Ishikawa (cell line): ENCODE data around the gene PPP4R3B.

Experiments
- CEBPB ChIP-seq: IDR thresholded peaks from 2 replicates; pipeline ENCODE4 v1.6.1; 2012
- CREB1 ChIP-seq: IDR thresholded peaks from 2 replicates; pipeline ENCODE4 v1.6.1; 2012; ENCODE audit warnings: low read depth
- EGR1 ChIP-seq: IDR thresholded peaks from 2 replicates; pipeline ENCODE4 v1.6.1; 2012
- EP300 ChIP-seq: IDR thresholded peaks from 2 replicates; pipeline ENCODE4 v1.6.1; 2012; ENCODE audit warnings: borderline replicate concordance
- FOXM1 ChIP-seq: IDR thresholded peaks from 2 replicates; pipeline ENCODE4 v1.6.1; 2012; ENCODE audit warnings: low read depth, borderline replicate concordance
- NFIC ChIP-seq: IDR thresholded peaks from 2 replicates; pipeline ENCODE4 v1.6.1; 2012
- RAD21 ChIP-seq: IDR thresholded peaks from 2 replicates; pipeline ENCODE4 v1.6.1; 2012; ENCODE audit warnings: low read depth
- TAF1 ChIP-seq: IDR thresholded peaks from 2 replicates; pipeline ENCODE4 v1.6.1; 2012; ENCODE audit warnings: low read depth, mild to moderate bottlenecking
- TCF12 ChIP-seq: IDR thresholded peaks from 2 replicates; pipeline ENCODE4 v1.6.1; 2012; ENCODE audit warnings: low read depth
- TEAD4 ChIP-seq: IDR thresholded peaks from 2 replicates; pipeline ENCODE4 v1.6.1; 2012
- YY1 ChIP-seq: IDR thresholded peaks from 2 replicates; pipeline ENCODE4 v1.6.1; 2012; ENCODE audit warnings: low read depth
- ZBTB7A ChIP-seq: IDR thresholded peaks from 2 replicates; pipeline ENCODE4 v1.6.1; 2012; ENCODE audit warnings: low read depth
- TF ChIP-seq, protein P1 (sequence below): IDR thresholded peaks from 2 replicates; pipeline ENCODE4 v1.6.1; 2012
- TF ChIP-seq, protein P2 (sequence below): IDR thresholded peaks from 2 replicates; pipeline ENCODE4 v1.6.1; 2012
- TF ChIP-seq, protein P3 (sequence below): IDR thresholded peaks from 2 replicates; pipeline ENCODE4 v1.6.1; 2012; ENCODE audit warnings: low read depth, mild to moderate bottlenecking

Gene PPP4R3B

DNA sequence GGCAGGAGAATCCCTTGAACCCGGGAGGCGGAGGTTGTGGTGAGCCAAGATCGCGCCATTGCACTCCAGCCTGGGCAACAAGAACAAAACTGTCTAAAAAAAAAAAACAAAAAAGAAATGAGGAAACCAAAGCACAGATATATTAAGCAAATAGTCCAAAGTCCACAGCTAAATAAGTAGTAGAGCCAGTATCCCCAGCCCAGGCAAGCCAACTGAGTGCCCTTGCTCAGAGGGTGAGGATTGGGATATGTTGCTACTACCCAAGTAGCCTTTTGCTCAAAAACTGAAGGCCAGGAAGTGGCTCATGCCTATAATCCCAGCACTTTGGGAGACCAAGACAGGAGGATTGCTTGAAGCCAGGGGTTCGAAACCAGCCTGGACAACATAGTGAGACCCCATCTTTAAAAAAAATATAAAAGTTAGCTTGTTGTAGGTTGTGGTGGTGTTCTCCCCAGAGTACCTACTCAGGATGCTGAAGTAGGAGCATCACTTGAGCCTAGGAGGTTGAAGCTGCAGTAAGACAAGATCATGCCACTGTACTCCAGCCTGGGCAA is 92.5 kb downstream of the PPP4R3B start:
- no peak for TF ChIP-seq ZBTB7A
- TF ChIP-seq RAD21, result no peak

DNA sequence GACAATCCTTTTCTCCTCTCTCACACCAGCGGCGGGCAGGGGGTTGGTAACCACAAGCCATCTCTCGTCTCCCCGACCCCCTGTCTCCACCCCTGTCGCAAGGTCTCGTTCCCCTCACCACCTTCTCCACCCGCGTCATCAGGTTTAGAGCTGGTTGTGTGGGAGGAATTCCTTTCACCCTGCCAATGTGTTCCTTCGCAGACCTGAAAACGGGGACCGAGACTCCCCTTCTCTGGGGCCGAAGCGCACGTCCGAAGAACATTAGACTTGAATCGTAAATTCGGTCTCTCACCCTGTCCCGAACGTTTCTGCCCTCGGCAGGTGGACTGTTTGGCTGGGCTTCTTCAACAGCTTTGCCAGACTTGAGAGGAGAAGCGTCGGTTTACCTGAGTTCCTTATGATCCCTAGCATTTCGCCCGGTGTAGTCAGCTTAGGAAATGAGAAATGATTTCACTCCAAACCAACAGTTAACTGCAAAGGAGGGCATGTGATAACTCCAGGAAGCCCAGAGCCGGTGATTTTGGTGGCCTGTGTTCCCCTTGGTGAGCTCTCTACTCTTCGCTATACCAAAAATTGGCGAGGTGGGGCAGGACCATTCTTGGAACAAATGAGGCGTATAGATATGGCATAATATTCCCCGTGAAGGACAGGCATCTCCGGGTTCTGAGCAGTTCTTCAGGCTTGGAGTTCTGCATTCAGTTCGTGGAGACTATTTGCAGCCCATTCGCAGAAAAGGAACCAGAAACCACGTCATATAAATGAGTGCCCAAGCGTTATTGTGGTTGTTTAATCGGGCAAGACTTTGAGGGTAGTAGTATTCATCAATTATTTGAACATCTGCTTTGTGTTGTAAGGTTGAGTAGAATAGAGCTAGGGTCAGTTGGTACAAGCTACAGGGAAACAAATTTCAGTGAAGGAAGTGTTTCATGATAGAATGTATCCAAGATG is 97.2 kb downstream of the PPP4R3B start:
- no peak for TF ChIP-seq NFIC
- TF ChIP-seq ZBTB7A, result 0 out of 2 replicates have a peak, but pooled peaks have one; percentile 65
- TF ChIP-seq, protein P1, sequence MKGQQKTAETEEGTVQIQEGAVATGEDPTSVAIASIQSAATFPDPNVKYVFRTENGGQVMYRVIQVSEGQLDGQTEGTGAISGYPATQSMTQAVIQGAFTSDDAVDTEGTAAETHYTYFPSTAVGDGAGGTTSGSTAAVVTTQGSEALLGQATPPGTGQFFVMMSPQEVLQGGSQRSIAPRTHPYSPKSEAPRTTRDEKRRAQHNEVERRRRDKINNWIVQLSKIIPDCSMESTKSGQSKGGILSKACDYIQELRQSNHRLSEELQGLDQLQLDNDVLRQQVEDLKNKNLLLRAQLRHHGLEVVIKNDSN, result 0 out of 2 replicates have a peak, but pooled peaks have one; percentile 7

DNA sequence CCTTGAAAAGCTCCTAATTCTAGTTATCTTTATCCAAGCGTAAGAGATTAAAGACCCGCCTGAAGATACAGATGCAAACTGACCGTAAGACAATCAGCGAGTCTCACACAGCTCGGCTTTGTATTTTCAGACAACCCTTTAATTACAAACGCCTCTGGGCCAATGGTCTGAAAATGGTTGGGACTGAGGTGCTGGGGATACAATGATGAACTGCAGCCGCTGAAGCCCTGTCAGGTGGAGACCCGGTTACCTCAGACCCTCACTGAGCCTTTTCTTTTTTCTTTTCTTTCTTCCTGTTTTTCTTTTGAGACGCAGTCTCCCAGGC is 98.6 kb downstream of the PPP4R3B start:
- TF ChIP-seq TAF1 (no peak), RAD21 (no peak), CREB1 (no peak), CEBPB (no peak), TEAD4 (no peak), NFIC (no peak), EP300 (no peak), EGR1 (no peak), ZBTB7A (no peak), FOXM1 (no peak), YY1 (no peak), TCF12 (no peak)
- TF ChIP-seq, protein P2, sequence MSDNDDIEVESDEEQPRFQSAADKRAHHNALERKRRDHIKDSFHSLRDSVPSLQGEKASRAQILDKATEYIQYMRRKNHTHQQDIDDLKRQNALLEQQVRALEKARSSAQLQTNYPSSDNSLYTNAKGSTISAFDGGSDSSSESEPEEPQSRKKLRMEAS, result no peak
- TF ChIP-seq, protein P1, result no peak
- TF ChIP-seq, protein P3, sequence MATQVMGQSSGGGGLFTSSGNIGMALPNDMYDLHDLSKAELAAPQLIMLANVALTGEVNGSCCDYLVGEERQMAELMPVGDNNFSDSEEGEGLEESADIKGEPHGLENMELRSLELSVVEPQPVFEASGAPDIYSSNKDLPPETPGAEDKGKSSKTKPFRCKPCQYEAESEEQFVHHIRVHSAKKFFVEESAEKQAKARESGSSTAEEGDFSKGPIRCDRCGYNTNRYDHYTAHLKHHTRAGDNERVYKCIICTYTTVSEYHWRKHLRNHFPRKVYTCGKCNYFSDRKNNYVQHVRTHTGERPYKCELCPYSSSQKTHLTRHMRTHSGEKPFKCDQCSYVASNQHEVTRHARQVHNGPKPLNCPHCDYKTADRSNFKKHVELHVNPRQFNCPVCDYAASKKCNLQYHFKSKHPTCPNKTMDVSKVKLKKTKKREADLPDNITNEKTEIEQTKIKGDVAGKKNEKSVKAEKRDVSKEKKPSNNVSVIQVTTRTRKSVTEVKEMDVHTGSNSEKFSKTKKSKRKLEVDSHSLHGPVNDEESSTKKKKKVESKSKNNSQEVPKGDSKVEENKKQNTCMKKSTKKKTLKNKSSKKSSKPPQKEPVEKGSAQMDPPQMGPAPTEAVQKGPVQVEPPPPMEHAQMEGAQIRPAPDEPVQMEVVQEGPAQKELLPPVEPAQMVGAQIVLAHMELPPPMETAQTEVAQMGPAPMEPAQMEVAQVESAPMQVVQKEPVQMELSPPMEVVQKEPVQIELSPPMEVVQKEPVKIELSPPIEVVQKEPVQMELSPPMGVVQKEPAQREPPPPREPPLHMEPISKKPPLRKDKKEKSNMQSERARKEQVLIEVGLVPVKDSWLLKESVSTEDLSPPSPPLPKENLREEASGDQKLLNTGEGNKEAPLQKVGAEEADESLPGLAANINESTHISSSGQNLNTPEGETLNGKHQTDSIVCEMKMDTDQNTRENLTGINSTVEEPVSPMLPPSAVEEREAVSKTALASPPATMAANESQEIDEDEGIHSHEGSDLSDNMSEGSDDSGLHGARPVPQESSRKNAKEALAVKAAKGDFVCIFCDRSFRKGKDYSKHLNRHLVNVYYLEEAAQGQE, result no peak

DNA sequence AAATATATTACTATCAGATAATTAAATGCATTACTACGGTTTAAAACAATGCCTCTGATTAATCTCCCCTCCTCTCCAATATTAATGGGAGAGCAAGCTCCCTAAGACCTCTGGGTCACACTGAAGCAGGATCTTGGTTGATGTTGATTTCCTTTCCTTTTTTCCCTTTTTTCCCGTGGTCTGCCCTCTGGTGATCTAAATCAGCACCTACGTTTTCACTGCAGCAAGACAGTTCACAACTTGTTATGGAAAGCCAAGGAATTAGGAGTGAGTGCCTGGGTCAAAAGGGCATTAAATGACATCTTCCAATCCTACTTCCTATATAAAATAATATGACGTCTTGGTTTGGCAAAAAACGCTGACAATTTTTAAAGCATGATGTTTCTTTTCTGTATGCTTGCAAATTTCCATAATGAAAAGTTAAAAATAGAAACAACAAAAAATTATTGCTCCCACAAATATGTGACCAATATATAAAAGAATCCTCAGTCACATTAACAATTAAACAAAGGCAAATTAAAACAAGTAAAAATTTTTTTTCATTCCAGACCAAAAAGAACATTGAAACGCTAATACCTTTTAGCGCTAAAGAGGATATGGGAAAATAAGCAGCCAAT is 105.8 kb downstream of the PPP4R3B start:
- TF ChIP-seq TAF1 (no peak), RAD21 (peak; percentile 60; the same call in 1 of the 2 replicates), EGR1 (no peak)

DNA sequence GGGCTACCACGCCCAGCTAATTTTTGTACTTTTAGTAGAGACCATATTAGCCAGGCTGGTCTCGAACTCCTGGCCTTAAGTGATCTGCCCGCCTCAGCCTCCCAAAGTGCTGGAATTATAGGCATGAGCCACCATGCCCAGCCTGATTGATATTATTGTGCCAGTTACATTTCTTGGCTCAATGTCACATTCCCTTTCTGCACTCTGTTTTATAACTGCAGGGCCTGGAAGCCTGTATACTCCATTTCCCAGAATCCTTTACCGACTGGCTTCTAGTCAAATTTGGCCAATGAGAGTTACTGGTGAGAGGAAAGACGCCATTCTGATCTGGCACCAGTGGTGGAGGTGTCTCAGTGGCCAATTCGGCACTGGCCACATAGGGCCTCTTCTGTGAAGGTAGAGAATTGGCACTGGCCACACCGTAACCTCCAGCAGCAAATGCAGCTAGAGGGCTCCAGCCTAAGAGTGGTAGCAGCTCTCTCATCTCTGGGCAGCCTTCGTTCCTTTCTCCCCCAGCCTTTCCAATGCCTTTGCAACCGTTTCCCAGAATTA is 114.8 kb downstream of the PPP4R3B start:
- TF ChIP-seq EP300, result no peak
- no peak for TF ChIP-seq FOXM1
- TF ChIP-seq ZBTB7A, result no peak
- TF ChIP-seq NFIC, result no peak
- TF ChIP-seq EGR1, result no peak
- TF ChIP-seq, protein P2, result no peak
- no peak for TF ChIP-seq CEBPB
- TF ChIP-seq CREB1, result no peak
- TF ChIP-seq, protein P1, result no peak
- no peak for TF ChIP-seq RAD21
- no peak for TF ChIP-seq TCF12
- no peak for TF ChIP-seq YY1
- no peak for TF ChIP-seq TEAD4
- TF ChIP-seq, protein P3, result no peak
- TF ChIP-seq TAF1, result no peak
